ENCODE results near the gene ZNF536. TPM values are rescaled to one million over a fixed set of nuclear protein-coding genes. Genes with fewer than 3 reads are reported as not detected.

ZNF536 gene
- polyA plus RNA-seq, 1 of the 3 experiments (the other 2 are of a cell fraction), result 0.41 TPM

- Histone ChIP-seq H3K4me3 (ENCODE audit: low read depth in 2 of 2, low read length in 1 of 2) (no peak overlapping the region), H3K27ac (ENCODE audit: low read depth in 2 of 2, low read length in 1 of 2) (no peak overlapping the region), H3K27me3 (ENCODE audit: insufficient read depth) (no peaks in the 10 kb centered on the region), H3K36me3 (replicated peaks in 1 of 2; ENCODE audit: control insufficient read depth in 1 of 2, insufficient read depth in 2 of 2, low read length in 1 of 2) (no peaks in the 10 kb centered on the region), H3K79me2 (ENCODE audit: insufficient read depth) (no peaks in the 10 kb centered on the region), H4K20me1 (ENCODE audit: insufficient read depth) (no peaks in the 10 kb centered on the region), H3K4me2 (no peak overlapping the region), H3K4me1 (ENCODE audit: control insufficient read depth in 1 of 2, insufficient read depth in 2 of 2, low read depth in 1 of 2, low read length in 1 of 2) (no peaks in the 10 kb centered on the region; a peak in 1 of 4 replicates), H3K9ac (no peak overlapping the region), H3K9me3 (no peaks in the 10 kb centered on the region), H3K9me2 (no peaks in the 10 kb centered on the region), H2AFZ (ENCODE audit: low read depth) (no peak overlapping the region), H3F3A (replicated peaks; ENCODE audit: insufficient read depth) (no peaks in the 10 kb centered on the region)
- CTCF ChIA-PET, result no interaction called here
- POLR2A ChIA-PET, result no interaction called here
- TF ChIP-seq ZBTB33 (IDR thresholded peaks at IDR 0.05; ENCODE audit: borderline replicate concordance, low read depth), result no peak
- TF ChIP-seq SIN3A (IDR thresholded peaks at IDR 0.05; ENCODE audit: borderline replicate concordance, low read depth, low read length), result no peak
- no peak for TF ChIP-seq GATA2 (CRISPR knock-in tag; IDR thresholded peaks at IDR 0.05)
- TF ChIP-seq JUND (IDR thresholded peaks at IDR 0.05), result no peak
- TF ChIP-seq RFX5 (IDR thresholded peaks at IDR 0.05; ENCODE audit: low read length), result no peak
- no peak for TF ChIP-seq REST (IDR thresholded peaks at IDR 0.05; ENCODE audit: low read depth, low read length)
- no peak for TF ChIP-seq FOSL2 (IDR thresholded peaks at IDR 0.05; ENCODE audit: borderline replicate concordance, low read depth)
- no peak for TF ChIP-seq TCF12 (IDR thresholded peaks at IDR 0.05)
- no peak for TF ChIP-seq CHD2 (IDR thresholded peaks at IDR 0.05; ENCODE audit: low read length, partially characterized antibody)
- no peak for TF ChIP-seq GABPA (IDR thresholded peaks at IDR 0.05; ENCODE audit: low read depth)
- no peak for DNase-seq
Observed at GRCh38 chr19:30504272-30504671, 132.1 kb downstream of the ZNF536 start.

GRCh38 chr19:30512176-30513081 lies 140.2 kb downstream of the ZNF536 start:
- Histone ChIP-seq H3K36me3 (replicated peaks in 1 of 2; ENCODE audit: control insufficient read depth in 1 of 2, insufficient read depth in 2 of 2, low read length in 1 of 2) (no peaks in the 10 kb centered on the region), H3K9ac (no peak overlapping the region), H3K4me3 (ENCODE audit: low read depth in 2 of 2, low read length in 1 of 2) (no peak overlapping the region), H3K4me2 (no peak overlapping the region), H3F3A (replicated peaks; ENCODE audit: insufficient read depth) (no peaks in the 10 kb centered on the region), H3K27ac (ENCODE audit: low read depth in 2 of 2, low read length in 1 of 2) (peak overlapping the region in 1 of 2 experiments; percentile 84; a peak in 2 of 4 replicates), H4K20me1 (ENCODE audit: insufficient read depth) (no peaks in the 10 kb centered on the region), H3K79me2 (ENCODE audit: insufficient read depth) (no peaks in the 10 kb centered on the region), H3K9me3 (no peaks in the 10 kb centered on the region), H3K9me2 (no peaks in the 10 kb centered on the region), H2AFZ (ENCODE audit: low read depth) (no peak overlapping the region), H3K27me3 (ENCODE audit: insufficient read depth) (no peaks in the 10 kb centered on the region), H3K4me1 (ENCODE audit: control insufficient read depth in 1 of 2, insufficient read depth in 2 of 2, low read depth in 1 of 2, low read length in 1 of 2) (peaks cover 0 to 26% of the 10 kb centered on the region in 2 experiments; a peak in 2 of 4 replicates)
- ChIA-PET POLR2A (no interaction called here), CTCF (interaction anchor here (0.6 to 1.2 kb wide), 2 partner anchors 137 to 141 kb away, joined by 3 read pairs; no protein-coding TSS in a partner anchor)
- no peak; a peak in 1 of 4 replicates for TF ChIP-seq EP300 (IDR thresholded peaks at IDR 0.05; ENCODE audit: borderline replicate concordance in 1 of 2, low read depth in 1 of 2, low read length in 1 of 2)
- TF ChIP-seq IRF3 (IDR thresholded peaks at IDR 0.05; ENCODE audit: low read depth, low read length), result no peak
- TF ChIP-seq RAD21 (IDR thresholded peaks at IDR 0.05; ENCODE audit: low read length), result 0 out of 2 replicates have a peak, but pooled peaks have one; percentile 1
- peak; percentile 47; the same call in 1 of the 2 replicates for TF ChIP-seq MXI1 (IDR thresholded peaks at IDR 0.05; ENCODE audit: low read depth, low read length)
- 4% methylated on average over 10 of the region's 10 CpGs for WGBS (ENCODE audit: low lambda C conversion rate)
- DNase-seq, result peak; percentile 74
